ENCODE measurements around the gene GATAD2A. TPM values are rescaled to one million over a fixed set of nuclear protein-coding genes. Genes with fewer than 3 reads are reported as not detected.

GATAD2A gene
- total RNA-seq, 2 donors from 2014 or later: 41.7 to 138 TPM

DNA sequence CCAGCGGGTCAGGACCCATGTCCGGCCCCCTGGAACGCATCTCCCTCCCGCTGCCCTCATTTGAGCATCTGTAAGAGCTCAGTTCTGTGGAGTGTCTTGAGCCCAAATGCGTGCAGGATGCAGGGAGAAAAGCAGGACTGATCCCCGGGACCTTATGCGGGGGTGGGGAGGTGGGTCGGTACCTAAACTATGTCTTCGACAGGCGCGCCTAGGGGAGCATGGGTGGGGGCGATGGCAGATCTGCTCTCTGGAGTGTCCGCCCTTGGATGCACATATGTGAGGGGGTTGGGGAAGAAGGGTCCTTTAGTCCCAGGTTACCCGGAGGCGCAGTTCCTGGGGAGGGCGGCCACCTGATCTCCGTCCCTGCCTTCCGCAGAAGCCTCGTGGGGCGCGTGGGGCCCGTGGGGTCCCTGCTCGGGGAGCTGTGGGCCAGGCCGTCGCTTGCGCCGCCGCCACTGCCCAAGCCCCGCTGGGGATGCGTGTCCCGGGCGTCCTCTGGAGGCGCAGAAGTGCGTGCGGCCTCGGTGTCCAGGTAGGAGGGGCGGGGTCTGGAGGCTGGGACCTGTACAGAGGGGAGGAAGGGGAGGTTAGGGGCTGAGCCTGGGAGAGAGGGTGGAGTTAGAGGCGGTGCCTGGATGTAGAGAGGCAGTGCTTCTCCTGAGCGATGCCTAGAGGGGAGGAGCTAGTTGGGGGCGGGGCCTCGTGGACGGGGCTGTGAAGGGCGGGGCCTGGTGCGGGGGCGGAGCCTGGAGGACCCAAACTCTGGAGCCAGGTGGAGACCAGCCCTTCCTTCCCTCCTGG, 135.4 kb downstream of the GATAD2A start:
- peaks cover 6% of the 10 kb centered on the region for H3K27me3 ChIP-seq (replicated peaks; ENCODE audit: insufficient read depth)
- intact Hi-C loops (cut with DNase I): no loop called here

GRCh38 chr19:19541616-19542015, 136.1 kb downstream of the GATAD2A start:
- Histone ChIP-seq H3K4me1 (replicated peaks) (peaks cover 8% of the 10 kb centered on the region), H3K9me3 (no peaks in the 10 kb centered on the region), H3K4me3 (no peak overlapping the region), H3K27ac (no peak overlapping the region), H3K27me3 (replicated peaks; ENCODE audit: insufficient read depth) (peaks cover 6% of the 10 kb centered on the region), H3K36me3 (no peaks in the 10 kb centered on the region)
- 72% methylated on average over 14 of the region's 16 CpGs for WGBS
- no peak for DNase-seq (ENCODE audit: low spot score)
- intact Hi-C loops (cut with DNase I): no loop called here
- TF ChIP-seq POLR2AphosphoS5 (IDR thresholded peaks at IDR 0.05): no peak
- no peak for TF ChIP-seq CTCF (IDR thresholded peaks at IDR 0.05)
- no peak for TF ChIP-seq POLR2A (IDR thresholded peaks at IDR 0.05)

More for the DNA sequence above, 135.4 kb downstream of the GATAD2A start:
- 5% methylated on average over 42 of the region's 45 CpGs for WGBS
- H3K4me3 ChIP-seq: peak overlapping the region in 1 of 2 donors; percentile 5
- no peaks in the 10 kb centered on the region for H3K9me3 ChIP-seq
- no peaks in the 10 kb centered on the region for H3K36me3 ChIP-seq
- TF ChIP-seq CTCF (IDR thresholded peaks at IDR 0.05): no peak
- no peak for TF ChIP-seq POLR2A (IDR thresholded peaks at IDR 0.05)
- TF ChIP-seq POLR2AphosphoS5 (IDR thresholded peaks at IDR 0.05): no peak
- no peak for DNase-seq (ENCODE audit: low spot score)
- no peak overlapping the region for H3K27ac ChIP-seq
- H3K4me1 ChIP-seq (replicated peaks): peaks cover 8% of the 10 kb centered on the region

GRCh38 chr19:19542507-19542906, 137.0 kb downstream of the GATAD2A start:
- intact Hi-C loops (cut with DNase I): no loop called here
- Histone ChIP-seq H3K36me3 (no peaks in the 10 kb centered on the region), H3K27ac (no peak overlapping the region), H3K4me1 (replicated peaks) (peaks cover 8% of the 10 kb centered on the region), H3K4me3 (no peak overlapping the region), H3K9me3 (no peaks in the 10 kb centered on the region), H3K27me3 (replicated peaks; ENCODE audit: insufficient read depth) (peaks cover 6% of the 10 kb centered on the region)
- DNase-seq (ENCODE audit: low spot score): no peak
- no peak for TF ChIP-seq POLR2AphosphoS5 (IDR thresholded peaks at IDR 0.05)
- TF ChIP-seq CTCF (IDR thresholded peaks at IDR 0.05): no peak
- no peak for TF ChIP-seq POLR2A (IDR thresholded peaks at IDR 0.05)
- WGBS: 82% methylated on average over 12 of the region's 12 CpGs

DNA sequence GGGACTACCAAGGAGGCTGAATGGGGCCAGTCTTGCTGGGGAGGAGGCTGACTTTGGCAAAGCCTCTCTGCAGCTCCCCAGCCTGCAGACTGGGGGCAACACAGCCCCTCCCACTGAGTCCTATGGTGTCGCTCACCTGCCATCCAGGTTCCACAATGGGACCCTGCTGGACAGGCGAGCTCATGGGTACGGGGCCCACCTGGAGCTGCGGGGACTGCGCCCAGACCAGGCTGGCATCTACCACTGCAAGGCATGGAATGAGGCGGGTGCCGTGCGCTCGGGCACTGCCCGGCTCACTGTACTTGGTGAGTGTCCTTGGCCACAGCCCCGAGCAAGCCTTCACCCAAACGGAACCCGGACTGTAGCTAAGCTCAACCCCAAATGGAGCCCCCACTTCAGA, 137.6 kb downstream of the GATAD2A start:
- no peaks in the 10 kb centered on the region for H3K9me3 ChIP-seq
- DNase-seq (ENCODE audit: low spot score): no peak
- no peak for TF ChIP-seq CTCF (IDR thresholded peaks at IDR 0.05)
- no peak for TF ChIP-seq POLR2AphosphoS5 (IDR thresholded peaks at IDR 0.05)
- TF ChIP-seq POLR2A (IDR thresholded peaks at IDR 0.05): no peak
- no peak overlapping the region for H3K27ac ChIP-seq
- H3K27me3 ChIP-seq (replicated peaks; ENCODE audit: insufficient read depth): peaks cover 6% of the 10 kb centered on the region
- no peaks in the 10 kb centered on the region for H3K36me3 ChIP-seq
- peaks cover 8% of the 10 kb centered on the region for H3K4me1 ChIP-seq (replicated peaks)
- 93% methylated on average over 12 of the region's 13 CpGs for WGBS
- intact Hi-C loops (cut with DNase I): no loop called here
- H3K4me3 ChIP-seq: no peak overlapping the region

DNA sequence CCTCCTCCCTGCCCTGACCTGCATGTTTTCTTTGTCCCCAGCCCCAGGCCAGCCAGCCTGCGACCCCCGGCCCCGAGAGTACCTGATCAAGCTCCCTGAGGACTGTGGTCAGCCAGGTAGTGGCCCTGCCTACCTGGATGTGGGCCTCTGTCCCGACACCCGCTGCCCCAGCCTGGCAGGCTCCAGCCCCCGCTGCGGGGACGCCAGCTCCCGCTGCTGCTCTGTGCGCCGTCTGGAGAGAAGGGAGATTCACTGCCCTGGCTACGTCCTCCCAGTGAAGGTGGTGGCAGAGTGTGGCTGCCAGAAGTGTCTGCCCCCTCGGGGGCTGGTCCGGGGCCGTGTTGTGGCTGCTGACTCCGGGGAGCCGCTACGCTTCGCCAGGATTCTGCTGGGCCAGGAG, 138.2 kb downstream of the GATAD2A start:
- H3K36me3 ChIP-seq: no peaks in the 10 kb centered on the region
- intact Hi-C loops (cut with DNase I): no loop called here
- H3K4me3 ChIP-seq: no peak overlapping the region
- no peak for TF ChIP-seq POLR2A (IDR thresholded peaks at IDR 0.05)
- no peak for TF ChIP-seq POLR2AphosphoS5 (IDR thresholded peaks at IDR 0.05)
- TF ChIP-seq CTCF (IDR thresholded peaks at IDR 0.05): no peak
- no peaks in the 10 kb centered on the region for H3K9me3 ChIP-seq
- peaks cover 6% of the 10 kb centered on the region for H3K27me3 ChIP-seq (replicated peaks; ENCODE audit: insufficient read depth)
- 93% methylated on average over 18 of the region's 19 CpGs for WGBS
- no peak overlapping the region for H3K27ac ChIP-seq
- H3K4me1 ChIP-seq (replicated peaks): peaks cover 7% of the 10 kb centered on the region
- DNase-seq (ENCODE audit: low spot score): no peak

Measured in prostate gland (tissue), 2 donors.